ENCODE results near the gene SAMD11. TPM values are rescaled to one million over a fixed set of nuclear protein-coding genes. Genes with fewer than 3 reads are reported as not detected.
A peak's percentile ranks its signal among the peaks of the same experiment; 100 is the strongest.
"Not testable (repeated sequence)": the region's sequence is repeated elsewhere in the genome, so short reads cannot be mapped to it uniquely, and the experiment has no call there.

Gene SAMD11
- total RNA-seq, 2 experiments from 2014 or later, result 0.06 TPM; not detected in 1

DNA sequence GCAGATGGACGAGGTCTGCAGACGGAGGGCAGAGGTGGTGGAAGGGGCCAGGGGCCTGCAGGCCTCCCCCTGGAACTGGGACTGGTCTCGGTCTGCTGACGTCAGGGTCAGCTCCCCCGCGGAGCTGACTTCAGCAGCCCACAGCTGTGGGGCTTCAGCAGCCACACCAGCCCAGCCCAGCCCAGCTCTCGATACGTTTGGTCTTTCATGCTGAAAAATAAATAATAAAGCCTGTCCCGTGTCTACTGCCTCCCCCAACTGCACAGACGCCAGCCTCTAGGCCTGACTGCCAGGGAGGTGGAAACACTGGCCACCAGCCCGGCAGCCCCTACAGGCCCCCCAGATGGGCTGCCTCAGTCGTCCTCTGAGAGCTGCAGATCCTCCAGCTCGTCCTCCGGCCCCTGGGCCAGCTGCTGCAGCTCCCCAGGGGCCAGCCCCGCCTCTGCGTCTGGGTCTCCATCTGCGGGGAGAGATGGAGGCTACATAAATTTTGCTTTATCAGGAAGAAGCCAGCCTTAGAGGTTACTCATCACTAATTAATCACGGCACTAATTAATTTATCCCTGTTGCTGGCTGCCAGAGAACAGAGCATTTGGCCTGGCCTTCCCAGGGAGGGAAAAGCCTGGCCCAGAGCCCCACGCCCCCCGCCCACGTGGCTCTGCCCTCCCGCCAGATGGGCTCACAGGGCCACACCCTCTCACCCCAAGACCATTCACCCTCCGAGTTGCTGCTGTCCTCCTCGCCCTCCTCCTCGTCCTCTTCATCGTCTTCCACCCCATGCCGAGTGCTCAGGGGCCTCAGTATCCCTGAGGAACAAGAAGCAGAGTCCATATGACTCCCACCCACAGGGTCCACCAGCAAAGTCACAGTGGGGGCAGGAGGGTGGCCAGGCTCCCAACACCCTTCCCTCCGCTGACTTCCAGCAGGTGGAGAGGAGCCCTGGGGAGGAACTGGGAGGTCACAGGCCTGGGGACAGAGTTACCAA lies 20.9 kb downstream of the SAMD11 start:
- Histone ChIP-seq H3K9me3 (ENCODE audit: low read length) (no peaks in the 10 kb centered on the region), H4K20me1 (ENCODE audit: insufficient read depth, low read length) (no peaks in the 10 kb centered on the region), H3K36me3 (ENCODE audit: insufficient read depth, low read length) (peaks cover 43% of the 10 kb centered on the region), H3K27ac (ENCODE audit: low read depth, low read length, poor library complexity, severe bottlenecking) (no peak overlapping the region), H2AFZ (ENCODE audit: low read length) (no peak overlapping the region), H3K4me2 (ENCODE audit: low read length) (no peak overlapping the region), H3K9me2 (ENCODE audit: insufficient read depth, low read length) (no peaks in the 10 kb centered on the region), H3K79me2 (ENCODE audit: insufficient read depth, low read depth, low read length) (no peaks in the 10 kb centered on the region), H3K4me3 (ENCODE audit: low read depth, low read length, poor library complexity, severe bottlenecking) (no peak overlapping the region), H3K4me1 (ENCODE audit: insufficient read depth, low read length, poor library complexity, severe bottlenecking) (peaks cover 5% of the 10 kb centered on the region)
- DNase-seq (ENCODE audit: low spot score), result no peak
- intact Hi-C loops (cut with micrococcal nuclease; ENCODE audit: unreplicated experiment), result no loop called here
- ChIA-PET POLR2A (no interaction called here), CTCF (ENCODE audit: unreplicated experiment) (no interaction called here)
- TSS peak; percentile 93 for BruUV-seq (replicated peaks)
- TF ChIP-seq, protein P1, sequence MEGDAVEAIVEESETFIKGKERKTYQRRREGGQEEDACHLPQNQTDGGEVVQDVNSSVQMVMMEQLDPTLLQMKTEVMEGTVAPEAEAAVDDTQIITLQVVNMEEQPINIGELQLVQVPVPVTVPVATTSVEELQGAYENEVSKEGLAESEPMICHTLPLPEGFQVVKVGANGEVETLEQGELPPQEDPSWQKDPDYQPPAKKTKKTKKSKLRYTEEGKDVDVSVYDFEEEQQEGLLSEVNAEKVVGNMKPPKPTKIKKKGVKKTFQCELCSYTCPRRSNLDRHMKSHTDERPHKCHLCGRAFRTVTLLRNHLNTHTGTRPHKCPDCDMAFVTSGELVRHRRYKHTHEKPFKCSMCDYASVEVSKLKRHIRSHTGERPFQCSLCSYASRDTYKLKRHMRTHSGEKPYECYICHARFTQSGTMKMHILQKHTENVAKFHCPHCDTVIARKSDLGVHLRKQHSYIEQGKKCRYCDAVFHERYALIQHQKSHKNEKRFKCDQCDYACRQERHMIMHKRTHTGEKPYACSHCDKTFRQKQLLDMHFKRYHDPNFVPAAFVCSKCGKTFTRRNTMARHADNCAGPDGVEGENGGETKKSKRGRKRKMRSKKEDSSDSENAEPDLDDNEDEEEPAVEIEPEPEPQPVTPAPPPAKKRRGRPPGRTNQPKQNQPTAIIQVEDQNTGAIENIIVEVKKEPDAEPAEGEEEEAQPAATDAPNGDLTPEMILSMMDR (conservative IDR thresholded peaks at IDR 0.05; ENCODE audit: low read length), result no peak
- TF ChIP-seq EZH2phosphoT487 (IDR thresholded peaks at IDR 0.05; ENCODE audit: borderline replicate concordance, low read depth, low read length), result no peak

DNA sequence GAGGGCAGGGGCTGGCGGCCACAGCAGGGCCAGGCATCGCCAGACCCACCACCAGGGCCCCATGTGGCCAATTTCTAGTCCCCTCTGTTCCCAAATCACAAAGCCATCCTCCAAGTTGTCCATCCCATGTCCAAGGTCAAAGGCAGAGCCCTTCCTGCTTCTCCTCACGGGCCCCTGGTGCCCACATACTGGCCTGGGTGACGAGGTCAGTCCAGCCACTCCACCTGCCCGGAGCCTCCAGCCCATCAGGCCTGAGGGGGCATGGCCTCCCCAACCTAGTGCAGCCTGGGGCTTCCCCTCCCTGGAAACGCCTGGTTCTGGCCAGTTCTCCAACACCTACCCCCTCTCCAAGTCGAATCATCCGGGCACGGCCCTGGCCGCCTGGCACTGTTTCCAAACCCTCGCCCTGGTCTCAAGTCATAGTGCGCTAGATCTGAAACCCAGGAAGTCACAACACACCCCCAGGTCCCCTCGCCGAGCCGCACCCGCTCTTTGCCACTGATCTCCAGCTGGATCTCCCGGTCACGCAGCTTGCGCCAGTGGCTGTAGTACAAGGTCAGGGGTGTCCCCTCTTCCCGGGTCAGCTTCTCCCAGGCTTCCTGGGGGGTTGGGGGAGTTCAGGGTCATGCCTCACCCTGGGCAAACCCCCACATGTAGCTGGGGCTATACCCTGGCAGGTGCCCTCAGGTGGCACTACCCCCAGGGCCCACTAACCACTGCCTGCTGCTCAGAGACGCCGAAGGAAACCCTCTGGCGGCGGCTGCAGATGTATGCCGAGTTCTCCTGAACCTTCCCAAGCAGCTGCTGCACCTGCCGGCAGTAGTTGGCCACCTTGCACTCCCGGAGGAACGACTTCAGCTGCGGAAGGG lies 22.2 kb downstream of the SAMD11 start:
- no peaks in the 10 kb centered on the region for H3K79me2 ChIP-seq (ENCODE audit: insufficient read depth, low read depth, low read length)
- no peak overlapping the region for H3K4me2 ChIP-seq (ENCODE audit: low read length)
- no peak overlapping the region for H3K4me3 ChIP-seq (ENCODE audit: low read depth, low read length, poor library complexity, severe bottlenecking)
- H3K36me3 ChIP-seq (ENCODE audit: insufficient read depth, low read length), result peaks cover 56% of the 10 kb centered on the region
- DNase-seq (ENCODE audit: low spot score), result no peak
- H3K27ac ChIP-seq (ENCODE audit: low read depth, low read length, poor library complexity, severe bottlenecking), result no peak overlapping the region
- TF ChIP-seq, protein P1 (conservative IDR thresholded peaks at IDR 0.05; ENCODE audit: low read length), result no peak
- no peak for TF ChIP-seq EZH2phosphoT487 (IDR thresholded peaks at IDR 0.05; ENCODE audit: borderline replicate concordance, low read depth, low read length)
- BruUV-seq (replicated peaks), result no TSS peak
- no peak overlapping the region for H2AFZ ChIP-seq (ENCODE audit: low read length)
- ChIA-PET POLR2A (no interaction called here), CTCF (ENCODE audit: unreplicated experiment) (no interaction called here)
- no peaks in the 10 kb centered on the region for H3K9me2 ChIP-seq (ENCODE audit: insufficient read depth, low read length)
- intact Hi-C loops (cut with micrococcal nuclease; ENCODE audit: unreplicated experiment), result no loop called here
- H3K4me1 ChIP-seq (ENCODE audit: insufficient read depth, low read length, poor library complexity, severe bottlenecking), result no peaks in the 10 kb centered on the region
- H3K9me3 ChIP-seq (ENCODE audit: low read length), result no peaks in the 10 kb centered on the region
- H4K20me1 ChIP-seq (ENCODE audit: insufficient read depth, low read length), result no peaks in the 10 kb centered on the region

DNA sequence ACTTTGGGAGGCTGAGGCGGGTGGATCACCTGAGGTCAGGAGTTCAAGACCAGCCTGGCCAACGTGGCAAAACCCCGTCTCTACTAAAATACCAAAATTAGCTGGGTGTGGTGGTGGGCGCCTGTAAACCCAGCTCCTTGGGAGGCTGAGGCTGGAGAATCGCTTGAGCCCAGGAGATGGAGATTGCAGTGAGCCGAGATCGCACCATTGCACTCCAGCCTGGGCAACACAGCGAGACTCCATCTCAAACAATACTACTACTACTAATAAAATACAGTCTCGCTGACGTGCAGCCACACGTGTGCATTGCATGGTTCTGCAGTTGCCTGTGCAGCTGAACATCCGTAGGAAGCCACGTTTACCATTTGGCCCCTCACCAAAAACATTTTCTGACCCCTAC lies 23.1 kb downstream of the SAMD11 start:
- H3K9me3 ChIP-seq (ENCODE audit: low read length); H2AFZ ChIP-seq (ENCODE audit: low read length); H3K27ac ChIP-seq (ENCODE audit: low read depth, low read length, poor library complexity, severe bottlenecking); BruUV-seq (replicated peaks); DNase-seq (ENCODE audit: low spot score); H3K4me2 ChIP-seq (ENCODE audit: low read length); CTCF ChIA-PET (ENCODE audit: unreplicated experiment); H3K4me1 ChIP-seq (ENCODE audit: insufficient read depth, low read length, poor library complexity, severe bottlenecking); H3K4me3 ChIP-seq (ENCODE audit: low read depth, low read length, poor library complexity, severe bottlenecking); intact Hi-C loops (cut with micrococcal nuclease; ENCODE audit: unreplicated experiment); H3K9me2 ChIP-seq (ENCODE audit: insufficient read depth, low read length); POLR2A ChIA-PET; H3K79me2 ChIP-seq (ENCODE audit: insufficient read depth, low read depth, low read length); H4K20me1 ChIP-seq (ENCODE audit: insufficient read depth, low read length): not testable (repeated sequence)
- peaks cover 65% of the 10 kb centered on the region for H3K36me3 ChIP-seq (ENCODE audit: insufficient read depth, low read length)

Data from OCI-LY7 (cell line).